Measurements from ENCODE around the gene RARG. TPM values are rescaled to one million over a fixed set of nuclear protein-coding genes. Genes with fewer than 3 reads are reported as not detected.

The RARG gene
- total RNA-seq, 2 donors from 2014 or later, result 11.4 to 21.5 TPM

DNA sequence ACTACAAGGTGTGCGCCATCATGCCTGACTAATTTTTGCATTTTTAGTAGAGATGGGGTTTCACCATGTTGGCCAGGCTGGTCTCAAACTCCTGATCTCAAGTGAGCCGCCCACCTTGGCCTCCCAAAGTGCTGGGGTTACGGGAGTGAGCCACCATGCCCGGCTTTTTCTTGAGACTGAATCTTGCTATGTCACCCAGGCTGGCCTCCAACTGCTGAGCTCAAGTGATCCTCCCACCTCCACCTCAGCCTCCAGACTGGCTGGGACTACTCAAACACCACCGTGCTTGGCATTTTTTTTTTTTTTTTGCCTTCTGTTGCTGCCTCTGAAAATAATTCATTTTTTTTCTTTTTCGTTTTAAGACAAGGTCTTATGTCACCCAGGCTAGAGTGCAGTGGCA lies 27.9 kb upstream of the RARG start:
- Histone ChIP-seq H3K27me3 (no peaks in the 10 kb centered on the region), H3K9ac (ENCODE audit: low read depth in 2 of 2, low read length in 2 of 2) (no peak overlapping the region), H3K4me3 (no peak overlapping the region), H3K9me3 (no peaks in the 10 kb centered on the region), H3K4me1 (no peaks in the 10 kb centered on the region), H3K36me3 (no peaks in the 10 kb centered on the region), H3K27ac (no peak overlapping the region)
- no peak for DNase-seq
- intact Hi-C loops (cut with DNase I), result no loop called here
- TF ChIP-seq CTCF (IDR thresholded peaks at IDR 0.05), result no peak

- no peak overlapping the region for H3K4me3 ChIP-seq
- no peaks in the 10 kb centered on the region for H3K4me1 ChIP-seq
- no peak overlapping the region for H3K27ac ChIP-seq
- intact Hi-C loops (cut with DNase I), result no loop called here
- no peak for DNase-seq
- TF ChIP-seq CTCF (IDR thresholded peaks at IDR 0.05), result no peak
- no peak overlapping the region for H3K9ac ChIP-seq (ENCODE audit: low read depth in 2 of 2, low read length in 2 of 2)
- H3K27me3 ChIP-seq, result no peaks in the 10 kb centered on the region
- no peaks in the 10 kb centered on the region for H3K36me3 ChIP-seq
- H3K9me3 ChIP-seq, result no peaks in the 10 kb centered on the region
Observed at GRCh38 chr12:53258541-53259539, 26.8 kb upstream of the RARG start.

- Histone ChIP-seq H3K27me3 (no peaks in the 10 kb centered on the region), H3K27ac (no peak overlapping the region), H3K36me3 (no peaks in the 10 kb centered on the region), H3K9ac (ENCODE audit: low read depth in 2 of 2, low read length in 2 of 2) (no peak overlapping the region), H3K4me1 (peaks cover 3% of the 10 kb centered on the region), H3K4me3 (no peak overlapping the region), H3K9me3 (no peaks in the 10 kb centered on the region)
- no peak for DNase-seq
- TF ChIP-seq CTCF (IDR thresholded peaks at IDR 0.05), result no peak
- intact Hi-C loops (cut with DNase I), result no loop called here
Observed at GRCh38 chr12:53255996-53256395, 24.0 kb upstream of the RARG start.

DNA sequence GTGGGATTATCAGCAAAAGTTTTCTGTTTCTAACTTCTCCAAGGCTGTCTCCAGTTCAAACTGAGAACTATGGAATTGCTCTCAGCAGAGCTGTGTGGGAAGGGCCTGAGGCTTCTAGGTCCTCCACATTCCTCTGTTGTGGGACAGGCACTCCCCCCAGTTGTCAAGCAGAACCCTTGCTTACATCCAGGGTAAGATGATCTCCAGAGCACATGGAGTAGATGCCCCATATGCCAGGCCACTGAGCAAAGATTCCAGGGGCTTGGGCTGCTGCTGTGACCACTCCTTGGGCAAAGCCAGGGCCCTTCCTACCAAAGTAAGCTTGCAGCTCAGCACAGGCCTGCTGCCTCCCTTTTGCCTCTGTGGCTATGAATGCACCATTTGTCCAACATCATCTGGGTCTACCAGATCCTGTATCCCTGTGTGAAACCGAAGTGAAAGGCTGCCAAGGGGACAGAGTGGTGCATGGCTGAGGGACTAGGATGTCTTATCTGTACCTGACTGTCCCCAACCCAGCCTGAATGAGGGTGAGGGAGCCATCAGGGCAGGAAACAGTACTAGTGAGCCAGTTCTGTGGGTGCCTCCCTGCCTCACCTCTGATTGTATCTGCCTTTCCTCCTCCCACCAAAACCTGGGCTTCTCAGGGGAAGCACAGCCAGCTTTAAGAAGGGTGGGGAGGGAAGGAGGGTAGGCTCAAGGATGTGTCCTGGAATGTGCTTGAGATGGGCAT lies 23.0 kb upstream of the RARG start:
- Histone ChIP-seq H3K9me3 (no peaks in the 10 kb centered on the region), H3K36me3 (no peaks in the 10 kb centered on the region), H3K27me3 (no peaks in the 10 kb centered on the region), H3K4me1 (peaks cover 4% of the 10 kb centered on the region), H3K27ac (no peak overlapping the region), H3K9ac (ENCODE audit: low read depth in 2 of 2, low read length in 2 of 2) (no peak overlapping the region), H3K4me3 (no peak overlapping the region)
- no peak for TF ChIP-seq CTCF (IDR thresholded peaks at IDR 0.05)
- intact Hi-C loops (cut with DNase I), result no loop called here
- no peak for DNase-seq

DNA sequence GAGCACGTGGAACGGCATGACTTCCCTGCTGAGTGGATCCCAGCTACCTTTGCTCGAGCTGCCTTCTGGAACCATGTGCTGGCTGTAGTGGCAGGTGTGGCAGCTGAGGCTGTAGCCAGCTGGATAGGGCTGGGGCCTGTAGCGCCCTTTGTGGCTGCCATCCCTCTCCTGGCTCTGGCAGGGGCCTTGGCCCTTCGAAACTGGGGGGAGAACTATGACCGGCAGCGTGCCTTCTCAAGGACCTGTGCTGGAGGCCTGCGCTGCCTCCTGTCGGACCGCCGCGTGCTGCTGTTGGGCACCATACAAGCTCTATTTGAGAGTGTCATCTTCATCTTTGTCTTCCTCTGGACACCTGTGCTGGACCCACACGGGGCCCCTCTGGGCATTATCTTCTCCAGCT lies 21.3 kb upstream of the RARG start:
- TF ChIP-seq CTCF (IDR thresholded peaks at IDR 0.05), result no peak
- H3K27ac ChIP-seq, result no peak overlapping the region
- intact Hi-C loops (cut with DNase I), result no loop called here
- DNase-seq, result no peak
- peak overlapping the region; percentile 85 to 98 for H3K9ac ChIP-seq (ENCODE audit: low read depth in 2 of 2, low read length in 2 of 2)
- H3K4me3 ChIP-seq, result no peak overlapping the region
- no peaks in the 10 kb centered on the region for H3K27me3 ChIP-seq
- H3K4me1 ChIP-seq, result peaks cover 4% of the 10 kb centered on the region
- no peaks in the 10 kb centered on the region for H3K9me3 ChIP-seq
- H3K36me3 ChIP-seq, result no peaks in the 10 kb centered on the region
